ENCODE data around the gene ZNF576.
A peak's percentile ranks its signal among the peaks of the same experiment; 100 is the strongest.
"Not testable (repeated sequence)": the region's sequence is repeated elsewhere in the genome, so short reads cannot be mapped to it uniquely, and the experiment has no call there.

Gene ZNF576

DNA sequence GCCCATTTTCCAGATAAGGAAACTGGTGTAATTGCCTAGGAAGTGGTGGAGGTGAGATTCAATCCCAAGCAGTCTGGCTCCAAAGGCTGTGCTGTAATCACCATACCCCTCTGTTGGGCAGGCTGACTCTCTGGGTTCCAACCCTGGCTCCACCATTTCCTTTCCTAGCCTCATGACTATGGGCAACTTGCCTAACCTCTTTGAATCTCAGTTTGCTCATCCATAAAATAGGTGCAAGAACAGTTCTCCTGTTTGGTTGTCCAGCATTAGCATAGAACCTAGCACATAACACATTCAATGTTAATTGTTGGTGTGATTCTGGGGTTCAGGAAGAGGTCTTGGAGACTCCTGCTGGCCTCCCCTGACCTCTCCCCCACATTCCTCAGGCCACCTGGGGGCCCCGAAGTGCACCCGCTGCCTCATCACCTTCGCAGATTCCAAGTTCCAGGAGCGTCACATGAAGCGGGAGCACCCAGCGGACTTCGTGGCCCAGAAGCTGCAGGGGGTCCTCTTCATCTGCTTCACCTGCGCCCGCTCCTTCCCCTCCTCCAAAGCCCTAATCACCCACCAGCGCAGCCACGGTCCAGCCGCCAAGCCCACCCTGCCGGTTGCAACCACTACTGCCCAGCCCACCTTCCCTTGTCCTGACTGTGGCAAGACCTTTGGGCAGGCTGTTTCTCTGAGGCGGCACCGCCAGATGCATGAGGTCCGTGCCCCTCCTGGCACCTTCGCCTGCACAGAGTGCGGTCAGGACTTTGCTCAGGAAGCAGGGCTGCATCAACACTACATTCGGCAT is 2.2 kb downstream of the ZNF576 start:
- no peaks in the 10 kb centered on the region for H3K9me3 ChIP-seq (ENCODE audit: control extremely low read depth in 1 of 5, control insufficient read depth in 4 of 5, insufficient read depth in 2 of 5, low read depth in 1 of 5, low read length in 4 of 5)
- ChIA-PET CTCF (interaction anchor here (1.0 to 14.7 kb wide), 6 partner anchors 8 to 127 kb away, joined by 3 to 247 read pairs (median 4); no protein-coding TSS in a partner anchor), POLR2A (interaction anchor here (1.0 kb wide), 1 partner anchor 95 kb away, joined by 3 read pairs; no protein-coding TSS in a partner anchor)
- DNase-seq = no peak
- peaks cover 2 to 44% (median 28%) of the 10 kb centered on the region in 4 experiments for H3K36me3 ChIP-seq (ENCODE audit: control insufficient read depth in 4 of 4, insufficient read depth in 4 of 4, low read length in 3 of 4)
- H3K4me1 ChIP-seq (ENCODE audit: control extremely low read depth in 1 of 4, control insufficient read depth in 4 of 4, insufficient read depth in 4 of 4, low read length in 3 of 4) = peaks cover 23 to 43% (median 36%) of the 10 kb centered on the region in 4 experiments
- no peaks in the 10 kb centered on the region for H3K27me3 ChIP-seq (replicated peaks in 2 of 5; ENCODE audit: control insufficient read depth in 4 of 5, insufficient read depth in 5 of 5, low read length in 4 of 5)
- 96% methylated on average over 18 of the region's 19 CpGs for WGBS (ENCODE audit: insufficient coverage)
- peak overlapping the region in 1 of 7 experiments; percentile 86 for H3K4me3 ChIP-seq (ENCODE audit: control insufficient read depth in 1 of 7, extremely low read depth in 1 of 7, insufficient read depth in 4 of 7, low read depth in 2 of 7, low read length in 6 of 7)
- H3K27ac ChIP-seq (ENCODE audit: insufficient read depth in 1 of 2, low read depth in 1 of 2, low read length in 2 of 2, poor library complexity in 1 of 2, severe bottlenecking in 2 of 2) = peak overlapping the region in 1 of 2 experiments; percentile 100

DNA sequence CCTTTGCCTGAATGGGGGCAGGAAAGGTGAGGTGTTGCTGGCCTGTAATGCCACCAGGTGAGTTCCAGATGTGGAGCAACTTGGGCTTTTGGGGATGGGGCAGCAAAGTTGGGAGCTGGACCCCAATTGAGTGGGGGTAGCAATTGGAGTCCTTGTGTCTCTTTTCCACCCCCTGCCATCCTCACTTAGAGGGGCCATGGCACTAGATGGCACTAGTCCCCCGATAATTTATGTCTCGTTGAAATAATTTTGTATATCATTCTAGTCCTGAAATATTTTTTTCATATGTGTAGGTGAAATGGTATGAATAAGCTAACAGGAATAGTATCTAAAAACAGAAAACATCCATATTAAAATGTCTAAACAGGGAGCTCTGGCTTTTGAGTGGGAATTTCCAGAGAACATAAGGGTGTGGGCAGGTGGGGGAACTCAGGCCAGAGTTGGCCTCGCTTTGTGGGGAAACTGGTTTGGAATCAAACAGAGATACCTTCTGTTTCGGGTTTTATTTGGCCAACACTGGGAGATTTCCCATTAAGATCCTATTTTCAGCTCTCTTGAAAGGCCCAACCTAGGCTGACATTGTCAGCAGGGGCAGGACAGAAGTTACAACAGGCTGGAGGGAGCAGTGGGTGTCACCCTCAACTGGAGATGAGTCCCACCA is 3.4 kb downstream of the ZNF576 start:
- Histone ChIP-seq H3K36me3 (ENCODE audit: control insufficient read depth in 4 of 4, insufficient read depth in 4 of 4, low read length in 3 of 4) (peaks cover 2 to 45% (median 30%) of the 10 kb centered on the region in 4 experiments), H3K9me3 (ENCODE audit: control extremely low read depth in 1 of 5, control insufficient read depth in 4 of 5, insufficient read depth in 2 of 5, low read depth in 1 of 5, low read length in 4 of 5) (no peaks in the 10 kb centered on the region), H3K27ac (ENCODE audit: insufficient read depth in 1 of 2, low read depth in 1 of 2, low read length in 2 of 2, poor library complexity in 1 of 2, severe bottlenecking in 2 of 2) (no peak overlapping the region), H3K4me1 (ENCODE audit: control extremely low read depth in 1 of 4, control insufficient read depth in 4 of 4, insufficient read depth in 4 of 4, low read length in 3 of 4) (peaks cover 23 to 36% (median 32%) of the 10 kb centered on the region in 4 experiments), H3K4me3 (ENCODE audit: control insufficient read depth in 1 of 7, extremely low read depth in 1 of 7, insufficient read depth in 4 of 7, low read depth in 2 of 7, low read length in 6 of 7) (no peak overlapping the region), H3K27me3 (replicated peaks in 2 of 5; ENCODE audit: control insufficient read depth in 4 of 5, insufficient read depth in 5 of 5, low read length in 4 of 5) (no peaks in the 10 kb centered on the region)
- 100% methylated on average over 2 of the region's 4 CpGs for WGBS (ENCODE audit: insufficient coverage)
- DNase-seq = no peak
- ChIA-PET POLR2A (no interaction called here), CTCF (interaction anchor here (0.6 to 14.7 kb wide), 8 partner anchors 27 to 189 kb away, joined by 3 to 247 read pairs (median 3); no protein-coding TSS in a partner anchor)

DNA sequence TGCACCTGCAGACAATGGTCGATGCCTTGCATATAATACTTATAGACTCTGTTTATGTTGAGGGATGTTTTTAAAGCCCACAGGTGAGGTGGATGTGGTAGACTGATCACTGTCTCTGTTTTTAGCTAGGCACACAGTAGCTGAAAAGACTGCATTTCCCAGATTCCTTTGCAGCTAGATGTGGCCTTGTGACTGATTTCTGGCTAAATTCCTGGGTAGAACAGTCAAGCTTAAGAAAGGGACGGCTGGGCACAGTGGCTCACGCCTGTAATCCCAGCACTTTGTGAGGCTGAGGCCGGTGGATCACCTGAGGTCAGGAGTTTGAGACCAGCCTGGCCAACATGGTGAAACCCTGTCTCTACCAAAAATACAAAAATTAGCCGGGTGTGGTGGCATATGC is 3.9 kb downstream of the ZNF576 start:
- H3K27me3 ChIP-seq (replicated peaks in 2 of 5; ENCODE audit: control insufficient read depth in 4 of 5, insufficient read depth in 5 of 5, low read length in 4 of 5); DNase-seq; H3K4me3 ChIP-seq (ENCODE audit: control insufficient read depth in 1 of 7, extremely low read depth in 1 of 7, insufficient read depth in 4 of 7, low read depth in 2 of 7, low read length in 6 of 7); POLR2A ChIA-PET; H3K9me3 ChIP-seq (ENCODE audit: control extremely low read depth in 1 of 5, control insufficient read depth in 4 of 5, insufficient read depth in 2 of 5, low read depth in 1 of 5, low read length in 4 of 5): not testable (repeated sequence)
- Histone ChIP-seq H3K27ac (ENCODE audit: insufficient read depth in 1 of 2, low read depth in 1 of 2, low read length in 2 of 2, poor library complexity in 1 of 2, severe bottlenecking in 2 of 2) (peak overlapping the region in 1 of 2 experiments; percentile 0), H3K36me3 (ENCODE audit: control insufficient read depth in 4 of 4, insufficient read depth in 4 of 4, low read length in 3 of 4) (peaks cover 2 to 49% (median 30%) of the 10 kb centered on the region in 4 experiments), H3K4me1 (ENCODE audit: control extremely low read depth in 1 of 4, control insufficient read depth in 4 of 4, insufficient read depth in 4 of 4, low read length in 3 of 4) (peaks cover 23 to 31% (median 27%) of the 10 kb centered on the region in 4 experiments)
- CTCF ChIA-PET = interaction anchor here (0.6 to 14.7 kb wide), 7 partner anchors 26 to 188 kb away, joined by 3 to 247 read pairs (median 3); no protein-coding TSS in a partner anchor
- WGBS (ENCODE audit: insufficient coverage) = 97% methylated on average over 3 of the region's 5 CpGs

DNA sequence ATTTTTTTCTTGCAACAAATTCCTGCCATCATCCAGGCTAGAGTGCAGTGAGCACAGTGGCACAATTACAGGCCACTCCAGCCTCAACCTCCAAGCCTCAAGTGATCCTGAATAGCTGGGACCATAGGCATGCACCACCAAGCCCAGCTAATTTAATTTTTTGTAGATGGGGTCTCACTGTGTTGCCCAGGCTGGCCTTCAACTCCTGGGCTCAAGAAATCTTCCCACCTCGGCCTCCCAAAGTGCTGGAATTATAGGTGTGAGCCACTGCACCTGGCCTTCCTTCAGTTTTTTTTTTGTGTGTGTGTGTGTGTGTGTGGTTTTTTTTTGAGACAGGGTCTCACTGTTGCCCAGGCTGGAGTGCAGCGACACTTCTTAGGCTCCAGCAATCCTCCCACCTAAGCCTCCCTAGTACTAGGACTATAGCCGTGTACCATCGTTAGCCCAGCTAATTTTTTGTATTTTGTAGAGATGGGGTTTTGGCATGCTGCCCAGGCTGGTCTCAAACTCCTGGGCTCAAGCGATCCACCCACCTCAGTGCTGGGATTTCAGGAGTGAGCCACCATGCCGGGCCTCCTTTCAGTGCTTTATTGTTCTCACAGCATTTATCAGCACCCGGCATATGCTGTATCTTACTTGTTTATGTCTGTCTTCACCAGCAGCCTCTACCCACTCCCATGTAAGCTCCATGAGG is 9.6 kb downstream of the ZNF576 start:
- POLR2A ChIA-PET = no interaction called here
- Histone ChIP-seq H3K4me1 (ENCODE audit: control extremely low read depth in 1 of 4, control insufficient read depth in 4 of 4, insufficient read depth in 4 of 4, low read length in 3 of 4) (peaks cover 3 to 15% (median 11%) of the 10 kb centered on the region in 4 experiments), H3K27me3 (replicated peaks in 2 of 5; ENCODE audit: control insufficient read depth in 4 of 5, insufficient read depth in 5 of 5, low read length in 4 of 5) (no peaks in the 10 kb centered on the region), H3K4me3 (ENCODE audit: control insufficient read depth in 1 of 7, extremely low read depth in 1 of 7, insufficient read depth in 4 of 7, low read depth in 2 of 7, low read length in 6 of 7) (no peak overlapping the region), H3K9me3 (ENCODE audit: control extremely low read depth in 1 of 5, control insufficient read depth in 4 of 5, insufficient read depth in 2 of 5, low read depth in 1 of 5, low read length in 4 of 5) (no peaks in the 10 kb centered on the region), H3K36me3 (ENCODE audit: control insufficient read depth in 4 of 4, insufficient read depth in 4 of 4, low read length in 3 of 4) (peaks cover 3 to 44% (median 20%) of the 10 kb centered on the region in 4 experiments), H3K27ac (ENCODE audit: insufficient read depth in 1 of 2, low read depth in 1 of 2, low read length in 2 of 2, poor library complexity in 1 of 2, severe bottlenecking in 2 of 2) (no peak overlapping the region)
- 92% methylated on average over 2 of the region's 7 CpGs for WGBS (ENCODE audit: insufficient coverage)
- no peak for DNase-seq
- CTCF ChIA-PET = interaction anchor here (0.8 to 3.0 kb wide), 5 partner anchors 8 to 46 kb away, joined by 3 to 10 read pairs (median 3); no protein-coding TSS in a partner anchor

DNA sequence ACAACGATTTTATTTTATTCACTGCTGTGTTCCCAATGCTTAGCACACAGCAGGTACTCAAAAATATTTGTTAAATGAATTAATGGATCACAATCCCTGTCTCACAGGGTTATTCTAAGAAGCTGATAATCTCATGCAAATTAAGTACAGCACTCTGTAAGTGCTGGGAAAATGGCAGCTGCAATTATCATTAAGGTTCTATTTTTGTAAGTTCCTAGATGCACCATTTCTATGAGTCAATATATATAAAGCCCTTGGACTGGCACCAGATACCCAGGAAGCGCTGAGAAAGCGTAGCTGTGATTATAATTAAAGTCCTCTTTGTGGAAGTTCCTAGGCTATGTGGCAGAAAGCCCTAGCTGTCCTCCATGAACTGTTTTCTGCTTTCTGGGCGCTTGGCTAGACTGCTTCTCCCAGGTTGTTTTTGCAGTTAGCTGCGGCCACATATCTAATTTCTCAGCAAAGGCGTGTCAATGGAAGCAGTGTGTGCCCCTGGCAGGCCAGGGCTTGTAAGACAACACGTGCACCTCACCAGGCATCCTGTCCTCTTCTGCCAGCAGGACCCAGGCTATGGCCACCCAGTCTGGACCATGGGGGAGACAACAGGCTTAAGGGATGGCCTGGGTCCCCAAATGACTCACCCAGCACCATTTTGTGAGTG is 10.3 kb downstream of the ZNF576 start:
- Histone ChIP-seq H3K36me3 (ENCODE audit: control insufficient read depth in 4 of 4, insufficient read depth in 4 of 4, low read length in 3 of 4) (peaks cover 3 to 42% (median 20%) of the 10 kb centered on the region in 4 experiments), H3K27me3 (replicated peaks in 2 of 5; ENCODE audit: control insufficient read depth in 4 of 5, insufficient read depth in 5 of 5, low read length in 4 of 5) (no peaks in the 10 kb centered on the region), H3K9me3 (ENCODE audit: control extremely low read depth in 1 of 5, control insufficient read depth in 4 of 5, insufficient read depth in 2 of 5, low read depth in 1 of 5, low read length in 4 of 5) (no peaks in the 10 kb centered on the region), H3K27ac (ENCODE audit: insufficient read depth in 1 of 2, low read depth in 1 of 2, low read length in 2 of 2, poor library complexity in 1 of 2, severe bottlenecking in 2 of 2) (peak overlapping the region in 1 of 2 experiments; percentile 49), H3K4me3 (ENCODE audit: control insufficient read depth in 1 of 7, extremely low read depth in 1 of 7, insufficient read depth in 4 of 7, low read depth in 2 of 7, low read length in 6 of 7) (peak overlapping the region in 1 of 7 experiments; percentile 67), H3K4me1 (ENCODE audit: control extremely low read depth in 1 of 4, control insufficient read depth in 4 of 4, insufficient read depth in 4 of 4, low read length in 3 of 4) (peaks cover 3 to 15% (median 11%) of the 10 kb centered on the region in 4 experiments)
- WGBS (ENCODE audit: insufficient coverage) = 98% methylated on average over 6 of the region's 7 CpGs
- ChIA-PET POLR2A (no interaction called here), CTCF (interaction anchor here (0.8 to 3.0 kb wide), 2 partner anchors 9 kb away, joined by 3 to 10 read pairs; no protein-coding TSS in a partner anchor)
- no peak for DNase-seq
